ENCODE results near the gene NTN5.

Gene NTN5

GRCh38 chr19:48664476-48664875 is 8.3 kb downstream of the NTN5 start:
- Histone ChIP-seq H3K36me3 (ENCODE audit: control insufficient read depth, insufficient read depth, low read length) (no peaks in the 10 kb centered on the region), H3K79me2 (ENCODE audit: control insufficient read depth, insufficient read depth, low read length) (no peaks in the 10 kb centered on the region)

GRCh38 chr19:48663667-48664066 is 9.2 kb downstream of the NTN5 start:
- Histone ChIP-seq H3K27me3 (ENCODE audit: insufficient read depth, low read length, poor library complexity) (no peaks in the 10 kb centered on the region), H2BK15ac (replicated peaks; ENCODE audit: low read depth) (no peak overlapping the region), H3K4me1 (ENCODE audit: control insufficient read depth, low read depth, low read length) (no peaks in the 10 kb centered on the region), H2AK5ac (ENCODE audit: low read length) (no peak overlapping the region), H2BK120ac (ENCODE audit: low read depth, low read length) (no peak overlapping the region), H4K5ac (ENCODE audit: low read length) (no peak overlapping the region), H3K36me3 (ENCODE audit: control insufficient read depth, insufficient read depth, low read length) (no peaks in the 10 kb centered on the region), H3K27ac (ENCODE audit: low read depth, low read length) (no peak overlapping the region), H3K9ac (ENCODE audit: low read length) (no peak overlapping the region), H3K79me2 (ENCODE audit: control insufficient read depth, insufficient read depth, low read length) (no peaks in the 10 kb centered on the region), H2BK5ac (ENCODE audit: low read length) (no peak overlapping the region), H3K4me3 (ENCODE audit: low read length) (no peak overlapping the region), H4K8ac (ENCODE audit: low read depth, low read length) (no peak overlapping the region), H3K18ac (ENCODE audit: low read length) (no peak overlapping the region), H3K56ac (ENCODE audit: low read length) (no peak overlapping the region), H3K4me2 (ENCODE audit: low read length) (no peak overlapping the region), H3K4ac (ENCODE audit: low read depth, low read length) (no peak overlapping the region), H3K23ac (ENCODE audit: low read length) (no peak overlapping the region), H3K79me1 (ENCODE audit: low read length) (no peaks in the 10 kb centered on the region)
- DNase-seq: no peak
- no CpG with 5 or more reads among the region's 4 CpGs for WGBS (ENCODE audit: extremely low coverage, insufficient coverage, low lambda C conversion rate)

More at GRCh38 chr19:48664476-48664875, 8.3 kb downstream of the NTN5 start:
- H4K5ac ChIP-seq (ENCODE audit: low read length): no peak overlapping the region
- no peak overlapping the region for H2BK5ac ChIP-seq (ENCODE audit: low read length)
- whole genome bisulfite sequencing (ENCODE audit: extremely low coverage, insufficient coverage, low lambda C conversion rate): no CpG with 5 or more reads among the region's 14 CpGs
- no peak overlapping the region for H3K23ac ChIP-seq (ENCODE audit: low read length)
- H3K79me1 ChIP-seq (ENCODE audit: low read length): no peaks in the 10 kb centered on the region
- no peak overlapping the region for H2AK5ac ChIP-seq (ENCODE audit: low read length)
- H3K9ac ChIP-seq (ENCODE audit: low read length): no peak overlapping the region
- H3K4ac ChIP-seq (ENCODE audit: low read depth, low read length): no peak overlapping the region
- H3K27ac ChIP-seq (ENCODE audit: low read depth, low read length): no peak overlapping the region
- H2BK15ac ChIP-seq (replicated peaks; ENCODE audit: low read depth): no peak overlapping the region
- H3K56ac ChIP-seq (ENCODE audit: low read length): no peak overlapping the region
- H3K27me3 ChIP-seq (ENCODE audit: insufficient read depth, low read length, poor library complexity): no peaks in the 10 kb centered on the region
- H3K18ac ChIP-seq (ENCODE audit: low read length): no peak overlapping the region
- no peak overlapping the region for H2BK120ac ChIP-seq (ENCODE audit: low read depth, low read length)
- H4K8ac ChIP-seq (ENCODE audit: low read depth, low read length): no peak overlapping the region
- no peaks in the 10 kb centered on the region for H3K4me1 ChIP-seq (ENCODE audit: control insufficient read depth, low read depth, low read length)
- no peak for DNase-seq
- H3K4me3 ChIP-seq (ENCODE audit: low read length): no peak overlapping the region
- H3K4me2 ChIP-seq (ENCODE audit: low read length): no peak overlapping the region

- Histone ChIP-seq H3K4me3 (ENCODE audit: low read length) (no peak overlapping the region), H3K79me1 (ENCODE audit: low read length) (no peaks in the 10 kb centered on the region), H2BK120ac (ENCODE audit: low read depth, low read length) (no peak overlapping the region), H2AK5ac (ENCODE audit: low read length) (no peak overlapping the region), H2BK5ac (ENCODE audit: low read length) (no peak overlapping the region), H3K4ac (ENCODE audit: low read depth, low read length) (no peak overlapping the region), H3K27me3 (ENCODE audit: insufficient read depth, low read length, poor library complexity) (no peaks in the 10 kb centered on the region), H3K18ac (ENCODE audit: low read length) (no peak overlapping the region), H3K27ac (ENCODE audit: low read depth, low read length) (no peak overlapping the region), H3K4me2 (ENCODE audit: low read length) (no peak overlapping the region), H4K8ac (ENCODE audit: low read depth, low read length) (no peak overlapping the region), H3K9ac (ENCODE audit: low read length) (no peak overlapping the region), H3K36me3 (ENCODE audit: control insufficient read depth, insufficient read depth, low read length) (no peaks in the 10 kb centered on the region), H2BK15ac (replicated peaks; ENCODE audit: low read depth) (no peak overlapping the region), H3K56ac (ENCODE audit: low read length) (no peak overlapping the region), H3K79me2 (ENCODE audit: control insufficient read depth, insufficient read depth, low read length) (no peaks in the 10 kb centered on the region), H3K4me1 (ENCODE audit: control insufficient read depth, low read depth, low read length) (peaks cover 5% of the 10 kb centered on the region), H4K5ac (ENCODE audit: low read length) (no peak overlapping the region), H3K23ac (ENCODE audit: low read length) (no peak overlapping the region)
- DNase-seq: no peak
- WGBS (ENCODE audit: extremely low coverage, insufficient coverage, low lambda C conversion rate): no CpG with 5 or more reads among the region's 50 CpGs
Observed at GRCh38 chr19:48661711-48662090, 11.1 kb downstream of the NTN5 start.

GRCh38 chr19:48660852-48661710 is 11.7 kb downstream of the NTN5 start:
- no peak overlapping the region for H2BK120ac ChIP-seq (ENCODE audit: low read depth, low read length)
- no peak overlapping the region for H4K8ac ChIP-seq (ENCODE audit: low read depth, low read length)
- no peaks in the 10 kb centered on the region for H3K79me2 ChIP-seq (ENCODE audit: control insufficient read depth, insufficient read depth, low read length)
- H3K4me3 ChIP-seq (ENCODE audit: low read length): no peak overlapping the region
- WGBS (ENCODE audit: extremely low coverage, insufficient coverage, low lambda C conversion rate): no CpG with 5 or more reads among the region's 35 CpGs
- H3K56ac ChIP-seq (ENCODE audit: low read length): no peak overlapping the region
- H2AK5ac ChIP-seq (ENCODE audit: low read length): no peak overlapping the region
- H3K9ac ChIP-seq (ENCODE audit: low read length): no peak overlapping the region
- H3K18ac ChIP-seq (ENCODE audit: low read length): no peak overlapping the region
- no peak overlapping the region for H3K4ac ChIP-seq (ENCODE audit: low read depth, low read length)
- H3K27me3 ChIP-seq (ENCODE audit: insufficient read depth, low read length, poor library complexity): no peaks in the 10 kb centered on the region
- DNase-seq: peak; percentile 86
- no peak overlapping the region for H2BK15ac ChIP-seq (replicated peaks; ENCODE audit: low read depth)
- no peak overlapping the region for H4K5ac ChIP-seq (ENCODE audit: low read length)
- no peak overlapping the region for H3K23ac ChIP-seq (ENCODE audit: low read length)
- no peak overlapping the region for H3K27ac ChIP-seq (ENCODE audit: low read depth, low read length)
- H3K79me1 ChIP-seq (ENCODE audit: low read length): no peaks in the 10 kb centered on the region
- H2BK5ac ChIP-seq (ENCODE audit: low read length): no peak overlapping the region
- no peak overlapping the region for H3K4me2 ChIP-seq (ENCODE audit: low read length)
- H3K36me3 ChIP-seq (ENCODE audit: control insufficient read depth, insufficient read depth, low read length): no peaks in the 10 kb centered on the region
- peaks cover 5% of the 10 kb centered on the region for H3K4me1 ChIP-seq (ENCODE audit: control insufficient read depth, low read depth, low read length)

GRCh38 chr19:48659768-48660167 is 13.0 kb downstream of the NTN5 start:
- DNase-seq: no peak

GRCh38 chr19:48658483-48658882 is 14.3 kb downstream of the NTN5 start:
- H3K4me1 ChIP-seq (ENCODE audit: control insufficient read depth, low read depth, low read length): peaks cover 5% of the 10 kb centered on the region
- no CpG with 5 or more reads among the region's 6 CpGs for WGBS (ENCODE audit: extremely low coverage, insufficient coverage, low lambda C conversion rate)
- H3K4ac ChIP-seq (ENCODE audit: low read depth, low read length): no peak overlapping the region
- no peaks in the 10 kb centered on the region for H3K27me3 ChIP-seq (ENCODE audit: insufficient read depth, low read length, poor library complexity)
- no peak overlapping the region for H4K5ac ChIP-seq (ENCODE audit: low read length)
- no peaks in the 10 kb centered on the region for H3K79me2 ChIP-seq (ENCODE audit: control insufficient read depth, insufficient read depth, low read length)
- H2BK120ac ChIP-seq (ENCODE audit: low read depth, low read length): no peak overlapping the region
- no peak overlapping the region for H3K56ac ChIP-seq (ENCODE audit: low read length)
- H3K27ac ChIP-seq (ENCODE audit: low read depth, low read length): no peak overlapping the region
- no peak overlapping the region for H3K18ac ChIP-seq (ENCODE audit: low read length)
- H3K4me3 ChIP-seq (ENCODE audit: low read length): no peak overlapping the region
- H3K4me2 ChIP-seq (ENCODE audit: low read length): no peak overlapping the region
- no peaks in the 10 kb centered on the region for H3K36me3 ChIP-seq (ENCODE audit: control insufficient read depth, insufficient read depth, low read length)
- no peaks in the 10 kb centered on the region for H3K79me1 ChIP-seq (ENCODE audit: low read length)
- no peak overlapping the region for H2BK15ac ChIP-seq (replicated peaks; ENCODE audit: low read depth)
- DNase-seq: no peak
- no peak overlapping the region for H2AK5ac ChIP-seq (ENCODE audit: low read length)
- no peak overlapping the region for H3K23ac ChIP-seq (ENCODE audit: low read length)
- H2BK5ac ChIP-seq (ENCODE audit: low read length): no peak overlapping the region
- no peak overlapping the region for H3K9ac ChIP-seq (ENCODE audit: low read length)
- H4K8ac ChIP-seq (ENCODE audit: low read depth, low read length): no peak overlapping the region

More at GRCh38 chr19:48659768-48660167, 13.0 kb downstream of the NTN5 start:
- H3K4me2 ChIP-seq (ENCODE audit: low read length): no peak overlapping the region
- no peak overlapping the region for H4K8ac ChIP-seq (ENCODE audit: low read depth, low read length)
- H3K36me3 ChIP-seq (ENCODE audit: control insufficient read depth, insufficient read depth, low read length): no peaks in the 10 kb centered on the region
- H2BK15ac ChIP-seq (replicated peaks; ENCODE audit: low read depth): no peak overlapping the region
- H3K4ac ChIP-seq (ENCODE audit: low read depth, low read length): no peak overlapping the region
- no peaks in the 10 kb centered on the region for H3K79me2 ChIP-seq (ENCODE audit: control insufficient read depth, insufficient read depth, low read length)
- H3K27me3 ChIP-seq (ENCODE audit: insufficient read depth, low read length, poor library complexity): no peaks in the 10 kb centered on the region
- no peak overlapping the region for H4K5ac ChIP-seq (ENCODE audit: low read length)
- WGBS (ENCODE audit: extremely low coverage, insufficient coverage, low lambda C conversion rate): no CpG with 5 or more reads among the region's 5 CpGs
- H2BK120ac ChIP-seq (ENCODE audit: low read depth, low read length): no peak overlapping the region
- H3K9ac ChIP-seq (ENCODE audit: low read length): no peak overlapping the region
- no peak overlapping the region for H2AK5ac ChIP-seq (ENCODE audit: low read length)
- no peak overlapping the region for H3K56ac ChIP-seq (ENCODE audit: low read length)
- H3K18ac ChIP-seq (ENCODE audit: low read length): no peak overlapping the region
- H3K23ac ChIP-seq (ENCODE audit: low read length): no peak overlapping the region
- no peaks in the 10 kb centered on the region for H3K79me1 ChIP-seq (ENCODE audit: low read length)
- H3K4me3 ChIP-seq (ENCODE audit: low read length): no peak overlapping the region
- no peak overlapping the region for H3K27ac ChIP-seq (ENCODE audit: low read depth, low read length)
- H3K4me1 ChIP-seq (ENCODE audit: control insufficient read depth, low read depth, low read length): peaks cover 5% of the 10 kb centered on the region
- H2BK5ac ChIP-seq (ENCODE audit: low read length): no peak overlapping the region
